Vagina (tissue), 2 donors: ENCODE data around the gene IGSF9.

Source experiments
- POLR2AphosphoS5 ChIP-seq, 2 donors: sonication (generic); formaldehyde crosslinking; IDR thresholded peaks; one replicate each; pipeline ENCODE4 v1.9.0; 2017; ENCODE audit warnings: antibody characterized with exemption in 2 of 2, mild to moderate bottlenecking in 2 of 2, low read depth in 1 of 2; ENCODE audit not compliant: insufficient read depth in 1 of 2
- TF ChIP-seq, protein P1 (sequence below), 3 experiments: fragments of 450-650 bp in 2 of 3; fragments of 200-600 bp in 1 of 3; sonication (generic) in 1 of 3; IDR thresholded peaks; one replicate each; pipeline ENCODE4 v1.5.1; 2017 to 2019; ENCODE audit warnings: antibody characterized with exemption in 3 of 3, mild to moderate bottlenecking in 2 of 3, moderate library complexity in 2 of 3

DNA sequence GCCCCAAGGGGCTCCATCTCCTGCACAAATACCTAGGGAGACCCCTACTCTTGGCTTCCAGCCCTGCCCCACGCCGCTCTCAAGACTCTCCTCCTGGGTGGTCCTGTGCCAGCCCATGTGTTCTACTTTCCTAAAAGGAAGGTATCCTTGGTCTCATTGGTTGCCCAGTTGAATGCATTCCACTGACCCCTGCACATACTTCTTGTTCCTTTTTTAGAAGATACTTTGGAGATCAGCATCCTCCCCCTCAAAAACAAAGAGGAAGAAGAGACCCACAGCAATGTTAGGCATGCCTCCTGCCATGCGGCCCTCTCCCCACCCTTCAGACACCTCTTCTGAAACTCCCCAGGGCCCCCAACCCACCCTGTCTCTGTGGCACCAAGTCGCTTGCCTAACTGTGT is 4.6 kb upstream of the IGSF9 start:
- TF ChIP-seq, protein P1, sequence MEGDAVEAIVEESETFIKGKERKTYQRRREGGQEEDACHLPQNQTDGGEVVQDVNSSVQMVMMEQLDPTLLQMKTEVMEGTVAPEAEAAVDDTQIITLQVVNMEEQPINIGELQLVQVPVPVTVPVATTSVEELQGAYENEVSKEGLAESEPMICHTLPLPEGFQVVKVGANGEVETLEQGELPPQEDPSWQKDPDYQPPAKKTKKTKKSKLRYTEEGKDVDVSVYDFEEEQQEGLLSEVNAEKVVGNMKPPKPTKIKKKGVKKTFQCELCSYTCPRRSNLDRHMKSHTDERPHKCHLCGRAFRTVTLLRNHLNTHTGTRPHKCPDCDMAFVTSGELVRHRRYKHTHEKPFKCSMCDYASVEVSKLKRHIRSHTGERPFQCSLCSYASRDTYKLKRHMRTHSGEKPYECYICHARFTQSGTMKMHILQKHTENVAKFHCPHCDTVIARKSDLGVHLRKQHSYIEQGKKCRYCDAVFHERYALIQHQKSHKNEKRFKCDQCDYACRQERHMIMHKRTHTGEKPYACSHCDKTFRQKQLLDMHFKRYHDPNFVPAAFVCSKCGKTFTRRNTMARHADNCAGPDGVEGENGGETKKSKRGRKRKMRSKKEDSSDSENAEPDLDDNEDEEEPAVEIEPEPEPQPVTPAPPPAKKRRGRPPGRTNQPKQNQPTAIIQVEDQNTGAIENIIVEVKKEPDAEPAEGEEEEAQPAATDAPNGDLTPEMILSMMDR (IDR thresholded peaks at IDR 0.05) = no peak
- no peak for TF ChIP-seq POLR2AphosphoS5 (IDR thresholded peaks at IDR 0.05; ENCODE audit: insufficient read depth in 1 of 2, low read depth in 1 of 2)
